Vagina (tissue), 2 donors: Measurements from ENCODE around the gene RPS6KA2.

ENCODE experiments used
- POLR2A ChIP-seq, 2 donors: fragments of 450-650 bp; IDR thresholded peaks; one replicate each; pipeline ENCODE4 v1.6.1; 2017; ENCODE audit warnings: antibody characterized with exemption in 2 of 2, mild to moderate bottlenecking in 2 of 2, moderate library complexity in 2 of 2
- POLR2AphosphoS5 ChIP-seq, 2 donors: sonication (generic); formaldehyde crosslinking; IDR thresholded peaks; one replicate each; pipeline ENCODE4 v1.9.0; 2017; ENCODE audit warnings: antibody characterized with exemption in 2 of 2, mild to moderate bottlenecking in 2 of 2, low read depth in 1 of 2; ENCODE audit not compliant: insufficient read depth in 1 of 2
- TF ChIP-seq, protein P1 (sequence below), 3 experiments: fragments of 450-650 bp in 2 of 3; fragments of 200-600 bp in 1 of 3; sonication (generic) in 1 of 3; IDR thresholded peaks; one replicate each; pipeline ENCODE4 v1.5.1; 2017 to 2019; ENCODE audit warnings: antibody characterized with exemption in 3 of 3, mild to moderate bottlenecking in 2 of 3, moderate library complexity in 2 of 3

DNA sequence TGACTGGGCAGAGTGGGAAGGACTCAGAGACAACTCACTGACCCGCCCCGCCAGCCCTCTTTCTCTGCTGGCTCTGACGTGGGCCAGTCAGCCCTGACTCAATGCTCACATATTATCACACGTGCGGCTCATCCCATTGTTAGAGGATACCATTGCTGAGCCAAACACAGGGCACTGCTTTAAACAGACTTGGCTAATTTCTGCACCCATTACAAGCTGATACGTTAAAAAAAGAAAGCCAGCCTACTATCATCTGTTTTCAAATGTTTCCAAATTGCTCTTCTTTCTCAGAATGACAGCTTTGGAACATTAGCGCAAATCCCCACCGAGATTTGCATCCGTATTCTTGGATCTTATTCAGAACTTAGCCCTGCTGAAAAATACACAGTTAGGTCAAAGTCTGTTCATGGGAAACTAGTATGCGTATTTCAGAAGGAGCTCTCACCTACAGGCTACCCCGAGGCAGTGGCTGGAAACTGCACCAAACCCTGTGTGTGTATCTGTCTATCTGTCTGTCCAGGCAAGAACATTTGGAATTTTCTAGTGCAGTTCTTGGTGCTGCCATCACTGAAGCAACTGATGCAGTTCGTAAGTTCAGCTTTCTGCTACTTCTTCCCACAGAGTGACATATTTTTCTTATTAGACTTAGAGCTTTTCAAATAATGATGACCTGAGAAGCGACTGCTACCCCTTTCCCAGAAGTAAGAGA, 73.3 kb downstream of the RPS6KA2 start:
- TF ChIP-seq, protein P1, sequence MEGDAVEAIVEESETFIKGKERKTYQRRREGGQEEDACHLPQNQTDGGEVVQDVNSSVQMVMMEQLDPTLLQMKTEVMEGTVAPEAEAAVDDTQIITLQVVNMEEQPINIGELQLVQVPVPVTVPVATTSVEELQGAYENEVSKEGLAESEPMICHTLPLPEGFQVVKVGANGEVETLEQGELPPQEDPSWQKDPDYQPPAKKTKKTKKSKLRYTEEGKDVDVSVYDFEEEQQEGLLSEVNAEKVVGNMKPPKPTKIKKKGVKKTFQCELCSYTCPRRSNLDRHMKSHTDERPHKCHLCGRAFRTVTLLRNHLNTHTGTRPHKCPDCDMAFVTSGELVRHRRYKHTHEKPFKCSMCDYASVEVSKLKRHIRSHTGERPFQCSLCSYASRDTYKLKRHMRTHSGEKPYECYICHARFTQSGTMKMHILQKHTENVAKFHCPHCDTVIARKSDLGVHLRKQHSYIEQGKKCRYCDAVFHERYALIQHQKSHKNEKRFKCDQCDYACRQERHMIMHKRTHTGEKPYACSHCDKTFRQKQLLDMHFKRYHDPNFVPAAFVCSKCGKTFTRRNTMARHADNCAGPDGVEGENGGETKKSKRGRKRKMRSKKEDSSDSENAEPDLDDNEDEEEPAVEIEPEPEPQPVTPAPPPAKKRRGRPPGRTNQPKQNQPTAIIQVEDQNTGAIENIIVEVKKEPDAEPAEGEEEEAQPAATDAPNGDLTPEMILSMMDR (IDR thresholded peaks at IDR 0.05) = no peak
- TF ChIP-seq POLR2AphosphoS5 (IDR thresholded peaks at IDR 0.05; ENCODE audit: insufficient read depth in 1 of 2, low read depth in 1 of 2) (peak in 1 of 2 donors; percentile 18), POLR2A (IDR thresholded peaks at IDR 0.05) (no peak)
